Measurements from ENCODE around the gene SENP2.

The SENP2 gene

DNA sequence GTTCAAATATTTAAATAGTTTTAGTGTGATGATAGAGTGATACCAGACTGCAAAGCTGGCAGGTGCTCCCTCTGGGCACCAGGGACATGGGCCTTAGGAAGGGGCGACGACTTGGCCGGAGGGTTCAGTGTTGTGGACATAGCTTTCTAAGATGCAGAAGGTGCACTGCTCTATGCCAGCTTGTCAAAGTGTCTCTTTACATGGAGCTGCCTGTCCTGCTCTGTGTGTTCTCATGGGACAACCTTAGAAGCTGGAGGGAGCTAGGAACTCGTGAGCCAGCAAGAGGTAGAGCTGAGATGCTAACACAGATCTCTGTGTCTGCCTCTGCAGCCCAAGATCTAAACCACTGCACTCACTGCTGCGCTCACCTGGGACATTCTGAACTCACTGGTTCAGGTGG is 77.8 kb downstream of the SENP2 start:
- DNase-seq (ENCODE audit: low spot score) (no peak), ATAC-seq (ENCODE audit: low read depth) (no peak; the same call in 2 of the 3 replicates)
- Histone ChIP-seq H3K27ac (ENCODE audit: poor library complexity, severe bottlenecking) (no peak overlapping the region), H3K9me3 (ENCODE audit: severe bottlenecking) (no peaks in the 10 kb centered on the region), H3K27me3 (ENCODE audit: insufficient read depth, poor library complexity, severe bottlenecking) (no peaks in the 10 kb centered on the region), H3K4me1 (ENCODE audit: insufficient read depth, poor library complexity, severe bottlenecking) (peaks cover 21% of the 10 kb centered on the region), H3K4me3 (ENCODE audit: severe bottlenecking) (no peak overlapping the region), H3K36me3 (ENCODE audit: low read depth) (peaks cover 69% of the 10 kb centered on the region)
- TF ChIP-seq CTCF (IDR thresholded peaks at IDR 0.05; ENCODE audit: poor library complexity, severe bottlenecking) = no peak

- no peak overlapping the region for H3K27ac ChIP-seq (ENCODE audit: poor library complexity, severe bottlenecking)
- TF ChIP-seq CTCF (IDR thresholded peaks at IDR 0.05; ENCODE audit: poor library complexity, severe bottlenecking) = no peak
- no peaks in the 10 kb centered on the region for H3K27me3 ChIP-seq (ENCODE audit: insufficient read depth, poor library complexity, severe bottlenecking)
- peaks cover 82% of the 10 kb centered on the region for H3K36me3 ChIP-seq (ENCODE audit: low read depth)
- ATAC-seq (ENCODE audit: low read depth) = no peak
- no peak overlapping the region for H3K4me3 ChIP-seq (ENCODE audit: severe bottlenecking)
- no peak for DNase-seq (ENCODE audit: low spot score)
- no peaks in the 10 kb centered on the region for H3K4me1 ChIP-seq (ENCODE audit: insufficient read depth, poor library complexity, severe bottlenecking)
- no peaks in the 10 kb centered on the region for H3K9me3 ChIP-seq (ENCODE audit: severe bottlenecking)
These were observed 81.5 kb downstream of the SENP2 start for GRCh38 chr3:185667574-185667973.

GRCh38 chr3:185677146-185677829 is 91.2 kb downstream of the SENP2 start:
- H3K4me3 ChIP-seq (ENCODE audit: severe bottlenecking) = no peak overlapping the region
- no peak for DNase-seq (ENCODE audit: low spot score)
- peak; percentile 77 for TF ChIP-seq CTCF (IDR thresholded peaks at IDR 0.05; ENCODE audit: poor library complexity, severe bottlenecking)
- peak overlapping the region; percentile 60 for H3K27ac ChIP-seq (ENCODE audit: poor library complexity, severe bottlenecking)
- peak; percentile 91 for ATAC-seq (ENCODE audit: low read depth)
- H3K36me3 ChIP-seq (ENCODE audit: low read depth) = peaks cover 90% of the 10 kb centered on the region
- H3K4me1 ChIP-seq (ENCODE audit: insufficient read depth, poor library complexity, severe bottlenecking) = no peaks in the 10 kb centered on the region
- H3K9me3 ChIP-seq (ENCODE audit: severe bottlenecking) = peaks cover 2% of the 10 kb centered on the region
- H3K27me3 ChIP-seq (ENCODE audit: insufficient read depth, poor library complexity, severe bottlenecking) = no peaks in the 10 kb centered on the region

- DNase-seq (ENCODE audit: low spot score) (no peak), ATAC-seq (ENCODE audit: low read depth) (no peak)
- H3K4me1 ChIP-seq (ENCODE audit: insufficient read depth, poor library complexity, severe bottlenecking) = no peaks in the 10 kb centered on the region
- TF ChIP-seq CTCF (IDR thresholded peaks at IDR 0.05; ENCODE audit: poor library complexity, severe bottlenecking) = no peak
- H3K4me3 ChIP-seq (ENCODE audit: severe bottlenecking) = no peak overlapping the region
- H3K27me3 ChIP-seq (ENCODE audit: insufficient read depth, poor library complexity, severe bottlenecking) = no peaks in the 10 kb centered on the region
- peaks cover 90% of the 10 kb centered on the region for H3K36me3 ChIP-seq (ENCODE audit: low read depth)
- H3K27ac ChIP-seq (ENCODE audit: poor library complexity, severe bottlenecking) = peak overlapping the region; percentile 60
- peaks cover 2% of the 10 kb centered on the region for H3K9me3 ChIP-seq (ENCODE audit: severe bottlenecking)
These were observed 91.9 kb downstream of the SENP2 start for GRCh38 chr3:185678027-185678426.

- no peak overlapping the region for H3K4me3 ChIP-seq (ENCODE audit: severe bottlenecking)
- H3K9me3 ChIP-seq (ENCODE audit: severe bottlenecking) = peaks cover 2% of the 10 kb centered on the region
- DNase-seq (ENCODE audit: low spot score) (no peak), ATAC-seq (ENCODE audit: low read depth) (no peak)
- H3K36me3 ChIP-seq (ENCODE audit: low read depth) = peaks cover 89% of the 10 kb centered on the region
- no peaks in the 10 kb centered on the region for H3K4me1 ChIP-seq (ENCODE audit: insufficient read depth, poor library complexity, severe bottlenecking)
- H3K27ac ChIP-seq (ENCODE audit: poor library complexity, severe bottlenecking) = peak overlapping the region; percentile 3
- no peak for TF ChIP-seq CTCF (IDR thresholded peaks at IDR 0.05; ENCODE audit: poor library complexity, severe bottlenecking)
- no peaks in the 10 kb centered on the region for H3K27me3 ChIP-seq (ENCODE audit: insufficient read depth, poor library complexity, severe bottlenecking)
These were observed 94.1 kb downstream of the SENP2 start for GRCh38 chr3:185680231-185680630.
